GM04504 (cell line): Measurements from ENCODE around the gene SPPL3.
"Not testable (repeated sequence)": the region's sequence is repeated elsewhere in the genome, so short reads cannot be mapped to it uniquely, and the experiment has no call there.

ENCODE experiments used
- DNase-seq: peaks from one replicate; pipeline ENCODE4 v3.0.0-alpha.2; 2012; ENCODE audit warnings: low read depth

The SPPL3 gene

GRCh38 chr12:120904197-120904773, at the start of gene SPPL3:
Gene SPPL3 (minus strand): TSS chr12:120904358. CDS start chr12:120903867, 491 bp downstream.
- DNase-seq: peak; percentile 51

- DNase-seq: no peak
Observed at GRCh38 chr12:120950807-120951206, 46.6 kb upstream of the SPPL3 start.

- not testable (repeated sequence) for DNase-seq
Observed at GRCh38 chr12:120950260-120950799, 46.2 kb upstream of the SPPL3 start.

GRCh38 chr12:120945516-120945915, 41.4 kb upstream of the SPPL3 start:
- DNase-seq: not testable (repeated sequence)

GRCh38 chr12:120944645-120945217, 40.6 kb upstream of the SPPL3 start:
- peak; percentile 13 for DNase-seq

GRCh38 chr12:120943482-120943881, 39.3 kb upstream of the SPPL3 start:
- DNase-seq: no peak

GRCh38 chr12:120941846-120942405, 37.8 kb upstream of the SPPL3 start:
- DNase-seq: no peak

GRCh38 chr12:120941412-120941811, 37.3 kb upstream of the SPPL3 start:
- DNase-seq: no peak

- peak; percentile 10 for DNase-seq
Observed at GRCh38 chr12:120940799-120941198, 36.6 kb upstream of the SPPL3 start.

GRCh38 chr12:120940006-120940405, 35.8 kb upstream of the SPPL3 start:
- DNase-seq: no peak

GRCh38 chr12:120939523-120939922, 35.4 kb upstream of the SPPL3 start:
- DNase-seq: no peak

GRCh38 chr12:120938496-120938895, 34.3 kb upstream of the SPPL3 start:
- no peak for DNase-seq

- DNase-seq: no peak
Observed at GRCh38 chr12:120936197-120936596, 32.0 kb upstream of the SPPL3 start.

- no peak for DNase-seq
Observed at GRCh38 chr12:120933786-120934185, 29.6 kb upstream of the SPPL3 start.

- DNase-seq: no peak
Observed at GRCh38 chr12:120932956-120933526, 28.9 kb upstream of the SPPL3 start.

- DNase-seq: no peak
Observed at GRCh38 chr12:120932058-120932457, 27.9 kb upstream of the SPPL3 start.

GRCh38 chr12:120930032-120930431, 25.9 kb upstream of the SPPL3 start:
- DNase-seq: no peak

- DNase-seq: no peak
Observed at GRCh38 chr12:120928864-120929652, 24.9 kb upstream of the SPPL3 start.

GRCh38 chr12:120925740-120926563, 21.8 kb upstream of the SPPL3 start:
- no peak for DNase-seq

- no peak for DNase-seq
Observed at GRCh38 chr12:120922279-120922678, 18.1 kb upstream of the SPPL3 start.

GRCh38 chr12:120921637-120922036, 17.5 kb upstream of the SPPL3 start:
- no peak for DNase-seq
